ENCODE measurements around the gene PPP2R5B. TPM values are rescaled to one million over a fixed set of nuclear protein-coding genes. Genes with fewer than 3 reads are reported as not detected.

PPP2R5B gene
- total RNA-seq, 2 experiments from 2014 or later = 8.6 to 16.2 TPM

- intact Hi-C loops (cut with micrococcal nuclease; ENCODE audit: unreplicated experiment) = no loop called here
- Histone ChIP-seq H3K9me2 (ENCODE audit: insufficient read depth, low read length) (no peaks in the 10 kb centered on the region), H3K27ac (ENCODE audit: low read depth, low read length, poor library complexity, severe bottlenecking) (peak overlapping the region; percentile 80), H3K4me2 (ENCODE audit: low read length) (peak overlapping the region; percentile 97), H4K20me1 (ENCODE audit: insufficient read depth, low read length) (peaks cover 23% of the 10 kb centered on the region; the same call in 1 of the 2 replicates), H3K4me3 (ENCODE audit: low read depth, low read length, poor library complexity, severe bottlenecking) (peak overlapping the region; percentile 89), H3K79me2 (ENCODE audit: insufficient read depth, low read depth, low read length) (peaks cover 39% of the 10 kb centered on the region), H3K4me1 (ENCODE audit: insufficient read depth, low read length, poor library complexity, severe bottlenecking) (peaks cover 67% of the 10 kb centered on the region), H2AFZ (ENCODE audit: low read length) (peak overlapping the region; percentile 7; the same call in 1 of the 2 replicates), H3K36me3 (ENCODE audit: insufficient read depth, low read length) (peaks cover 19% of the 10 kb centered on the region), H3K9me3 (ENCODE audit: low read length) (no peaks in the 10 kb centered on the region)
- no peak for DNase-seq (ENCODE audit: low spot score)
- TF ChIP-seq EZH2phosphoT487 (IDR thresholded peaks at IDR 0.05; ENCODE audit: borderline replicate concordance, low read depth, low read length) (no peak), CTCF (conservative IDR thresholded peaks at IDR 0.05; ENCODE audit: low read length) (no peak)
- ChIA-PET CTCF (ENCODE audit: unreplicated experiment) (no interaction called here), POLR2A (interaction anchor here (0.6 to 8.8 kb wide), 5 partner anchors 18 to 62 kb away, joined by 3 to 115 read pairs (median 7); no protein-coding TSS in a partner anchor)
- BruUV-seq (replicated peaks) = no TSS peak
Measured at GRCh38 chr11:64880240-64881001, 44.1 kb upstream of the PPP2R5B start.

- BruUV-seq (replicated peaks) = no TSS peak
- H2AFZ ChIP-seq (ENCODE audit: low read length) = no peak overlapping the region
- H3K9me2 ChIP-seq (ENCODE audit: insufficient read depth, low read length) = no peaks in the 10 kb centered on the region
- peaks cover 15% of the 10 kb centered on the region; the same call in 1 of the 2 replicates for H4K20me1 ChIP-seq (ENCODE audit: insufficient read depth, low read length)
- H3K36me3 ChIP-seq (ENCODE audit: insufficient read depth, low read length) = peaks cover 9% of the 10 kb centered on the region
- peak overlapping the region; percentile 80 for H3K27ac ChIP-seq (ENCODE audit: low read depth, low read length, poor library complexity, severe bottlenecking)
- ChIA-PET POLR2A (interaction anchor here (0.7 to 2.1 kb wide), 2 partner anchors 28 to 32 kb away, joined by 3 to 10 read pairs; no protein-coding TSS in a partner anchor), CTCF (ENCODE audit: unreplicated experiment) (no interaction called here)
- TF ChIP-seq EZH2phosphoT487 (IDR thresholded peaks at IDR 0.05; ENCODE audit: borderline replicate concordance, low read depth, low read length) (no peak), CTCF (conservative IDR thresholded peaks at IDR 0.05; ENCODE audit: low read length) (no peak)
- peaks cover 29% of the 10 kb centered on the region for H3K79me2 ChIP-seq (ENCODE audit: insufficient read depth, low read depth, low read length)
- no peaks in the 10 kb centered on the region for H3K9me3 ChIP-seq (ENCODE audit: low read length)
- DNase-seq (ENCODE audit: low spot score) = no peak
- H3K4me3 ChIP-seq (ENCODE audit: low read depth, low read length, poor library complexity, severe bottlenecking) = no peak overlapping the region
- H3K4me1 ChIP-seq (ENCODE audit: insufficient read depth, low read length, poor library complexity, severe bottlenecking) = peaks cover 56% of the 10 kb centered on the region
- intact Hi-C loops (cut with micrococcal nuclease; ENCODE audit: unreplicated experiment) = no loop called here
- H3K4me2 ChIP-seq (ENCODE audit: low read length) = no peak overlapping the region
Measured at GRCh38 chr11:64881476-64881875, 43.0 kb upstream of the PPP2R5B start.

- no peak for DNase-seq (ENCODE audit: low spot score)
- intact Hi-C loops (cut with micrococcal nuclease; ENCODE audit: unreplicated experiment) = no loop called here
- BruUV-seq (replicated peaks) = no TSS peak
- peaks cover 8% of the 10 kb centered on the region; the same call in 1 of the 2 replicates for H4K20me1 ChIP-seq (ENCODE audit: insufficient read depth, low read length)
- H3K27ac ChIP-seq (ENCODE audit: low read depth, low read length, poor library complexity, severe bottlenecking) = peak overlapping the region; percentile 80
- POLR2A ChIA-PET = interaction anchor here (0.6 to 2.1 kb wide), 3 partner anchors 33 to 99 kb away, joined by 3 to 10 read pairs (median 8); no protein-coding TSS in a partner anchor
- no peak for TF ChIP-seq EZH2phosphoT487 (IDR thresholded peaks at IDR 0.05; ENCODE audit: borderline replicate concordance, low read depth, low read length)
- no peak for TF ChIP-seq CTCF (conservative IDR thresholded peaks at IDR 0.05; ENCODE audit: low read length)
- H3K4me3 ChIP-seq (ENCODE audit: low read depth, low read length, poor library complexity, severe bottlenecking) = no peak overlapping the region
- no peaks in the 10 kb centered on the region for H3K9me2 ChIP-seq (ENCODE audit: insufficient read depth, low read length)
- peaks cover 58% of the 10 kb centered on the region for H3K4me1 ChIP-seq (ENCODE audit: insufficient read depth, low read length, poor library complexity, severe bottlenecking)
- H3K4me2 ChIP-seq (ENCODE audit: low read length) = no peak overlapping the region
- peaks cover 2% of the 10 kb centered on the region; the same call in 1 of the 2 replicates for H3K36me3 ChIP-seq (ENCODE audit: insufficient read depth, low read length)
- CTCF ChIA-PET (ENCODE audit: unreplicated experiment) = interaction anchor here (1.3 kb wide), 1 partner anchor 29 kb away, joined by 4 read pairs; no protein-coding TSS in a partner anchor
- H3K79me2 ChIP-seq (ENCODE audit: insufficient read depth, low read depth, low read length) = peaks cover 21% of the 10 kb centered on the region
- no peaks in the 10 kb centered on the region for H3K9me3 ChIP-seq (ENCODE audit: low read length)
- peak overlapping the region; percentile 7; the same call in 1 of the 2 replicates for H2AFZ ChIP-seq (ENCODE audit: low read length)
Measured at GRCh38 chr11:64882243-64882642, 42.2 kb upstream of the PPP2R5B start.

All from OCI-LY7 (cell line).